Endodermal cell (in vitro differentiated cells): Measurements from ENCODE around the gene TECTA. TPM values are rescaled to one million over a fixed set of nuclear protein-coding genes. Genes with fewer than 3 reads are reported as not detected.
"Not testable (repeated sequence)": the region's sequence is repeated elsewhere in the genome, so short reads cannot be mapped to it uniquely, and the experiment has no call there.

Source experiments
- DNase-seq: peaks from one replicate; pipeline ENCODE4 v3.0.0-alpha.2; 2017
- H3K27ac ChIP-seq: 2 replicates; pipeline ENCODE4 v1.5.1; 2013; ENCODE audit warnings: mild to moderate bottlenecking, low read depth, low read length, moderate library complexity
- H3K27me3 ChIP-seq: 2 replicates; pipeline ENCODE4 v1.6.1; 2013; ENCODE audit warnings: mild to moderate bottlenecking, low read length, moderate library complexity; ENCODE audit not compliant: insufficient read depth, control insufficient read depth, poor library complexity, severe bottlenecking
- H3K36me3 ChIP-seq: 2 replicates; pipeline ENCODE4 v1.7.0; 2013; ENCODE audit warnings: mild to moderate bottlenecking, low read length, moderate library complexity; ENCODE audit not compliant: control insufficient read depth, insufficient read depth
- H3K4me1 ChIP-seq: one replicate; pipeline ENCODE4 v1.7.0; 2013; ENCODE audit warnings: low read length; ENCODE audit not compliant: control insufficient read depth, insufficient read depth
- H3K4me3 ChIP-seq: 2 replicates; pipeline ENCODE4 v1.5.1; 2013; ENCODE audit warnings: mild to moderate bottlenecking, low read length, moderate library complexity
- H3K9ac ChIP-seq: 2 replicates; pipeline ENCODE4 v1.6.1; 2013; ENCODE audit warnings: mild to moderate bottlenecking, low read length, moderate library complexity; ENCODE audit not compliant: poor library complexity, severe bottlenecking; ENCODE audit errors: extremely low read depth
- H3K9me3 ChIP-seq: 2 replicates; pipeline ENCODE4 v1.6.1; 2013; ENCODE audit warnings: mild to moderate bottlenecking, low read length, moderate library complexity; ENCODE audit not compliant: control insufficient read depth
- H3K27ac Mint-ChIP-seq: 2 replicates; pipeline ENCODE4 v1.8.0; 2020; ENCODE audit warnings: mixed read lengths
- H3K27me3 Mint-ChIP-seq: 2 replicates; pipeline ENCODE4 v1.8.0; 2021; ENCODE audit warnings: mild to moderate bottlenecking, mixed read lengths; ENCODE audit not compliant: insufficient read depth
- H3K36me3 Mint-ChIP-seq: 2 replicates; pipeline ENCODE4 v1.8.0; 2020; ENCODE audit warnings: low read depth, mixed read lengths
- H3K4me1 Mint-ChIP-seq: 2 replicates; pipeline ENCODE4 v1.8.0; 2020; ENCODE audit warnings: mixed read lengths
- H3K4me3 Mint-ChIP-seq: 2 replicates; pipeline ENCODE4 v1.8.0; 2020; ENCODE audit warnings: mild to moderate bottlenecking, moderate library complexity, mixed read lengths
- H3K9me3 Mint-ChIP-seq: 2 replicates; pipeline ENCODE4 v1.8.0; 2020; ENCODE audit warnings: mild to moderate bottlenecking, mixed read lengths
- WGBS, 2 experiments: methylation state at CpG; one replicate each; pipeline versions ENCODE4 v1.1.5 to v1.1.7; 2013; ENCODE audit warnings: missing lambda C conversion rate in 2 of 2, mixed read lengths in 1 of 2; ENCODE audit not compliant: insufficient coverage in 1 of 2, insufficient read length in 1 of 2; 5-methylcytosine and 5-hydroxymethylcytosine counted together
- total RNA-seq, 2 donors: library from RNA; stranded (reverse); fragmentation: NEBNext Ultra II Directional in 1 of 2; extraction: Animal tissue kit (Norgen Biotek cat#: 25700) in 1 of 2; gene quantifications; 2 replicates in 1 of 2; 3 replicates in 1 of 2; pipeline ENCODE4 v1.2.1, GENCODE V29; 2021
- TF ChIP-seq, protein P1 (sequence below): fragments of 200-600 bp; sonication (generic); conservative IDR thresholded peaks from 2 replicates; pipeline ENCODE4 v1.5.0; 2021; ENCODE audit warnings: antibody characterized with exemption, mild to moderate bottlenecking

TECTA gene
- total RNA-seq, 2 donors from 2014 or later: 1.4 to 2.2 TPM

DNA sequence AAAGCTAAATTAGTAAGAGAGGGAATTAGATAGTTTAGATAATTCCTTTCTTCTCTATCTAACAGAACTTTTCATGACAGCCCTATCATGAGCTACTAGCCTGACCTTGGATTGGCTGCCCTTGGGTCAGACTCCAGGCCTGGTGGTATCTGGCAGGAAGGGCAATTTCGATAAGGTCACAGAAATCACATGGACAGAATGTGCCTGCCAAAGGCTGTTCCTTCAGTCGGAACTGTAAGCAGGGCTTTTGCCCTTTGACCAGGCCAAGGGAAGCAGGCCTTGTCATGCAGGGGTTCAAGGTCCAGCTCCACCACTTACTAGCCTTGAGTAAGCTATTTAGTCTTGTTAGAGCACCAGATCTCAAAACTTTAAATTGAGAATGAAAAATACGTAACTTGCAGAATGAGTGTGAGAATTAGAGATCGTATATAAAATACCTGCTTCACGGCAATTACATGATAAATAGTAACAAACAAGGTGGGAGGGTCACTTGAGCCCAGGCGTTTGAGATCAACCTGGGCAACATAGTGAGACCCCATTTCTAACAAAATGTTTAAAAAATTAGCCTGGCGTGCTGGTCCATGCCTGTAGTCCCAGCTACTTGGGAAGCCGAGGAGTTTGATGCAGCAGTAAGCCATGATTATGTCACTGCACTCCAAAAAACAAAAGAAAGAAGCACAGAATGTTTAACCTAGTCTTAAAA lies 130.7 kb downstream of the TECTA start:
- TF ChIP-seq, protein P1, sequence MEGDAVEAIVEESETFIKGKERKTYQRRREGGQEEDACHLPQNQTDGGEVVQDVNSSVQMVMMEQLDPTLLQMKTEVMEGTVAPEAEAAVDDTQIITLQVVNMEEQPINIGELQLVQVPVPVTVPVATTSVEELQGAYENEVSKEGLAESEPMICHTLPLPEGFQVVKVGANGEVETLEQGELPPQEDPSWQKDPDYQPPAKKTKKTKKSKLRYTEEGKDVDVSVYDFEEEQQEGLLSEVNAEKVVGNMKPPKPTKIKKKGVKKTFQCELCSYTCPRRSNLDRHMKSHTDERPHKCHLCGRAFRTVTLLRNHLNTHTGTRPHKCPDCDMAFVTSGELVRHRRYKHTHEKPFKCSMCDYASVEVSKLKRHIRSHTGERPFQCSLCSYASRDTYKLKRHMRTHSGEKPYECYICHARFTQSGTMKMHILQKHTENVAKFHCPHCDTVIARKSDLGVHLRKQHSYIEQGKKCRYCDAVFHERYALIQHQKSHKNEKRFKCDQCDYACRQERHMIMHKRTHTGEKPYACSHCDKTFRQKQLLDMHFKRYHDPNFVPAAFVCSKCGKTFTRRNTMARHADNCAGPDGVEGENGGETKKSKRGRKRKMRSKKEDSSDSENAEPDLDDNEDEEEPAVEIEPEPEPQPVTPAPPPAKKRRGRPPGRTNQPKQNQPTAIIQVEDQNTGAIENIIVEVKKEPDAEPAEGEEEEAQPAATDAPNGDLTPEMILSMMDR: no peak
- no peak overlapping the region for H3K4me3 Mint-ChIP-seq
- Histone ChIP-seq H3K27ac (no peak overlapping the region), H3K4me3 (no peak overlapping the region), H3K4me1 (peaks cover 9% of the 10 kb centered on the region), H3K36me3 (no peaks in the 10 kb centered on the region), H3K9me3 (peaks cover 15% of the 10 kb centered on the region), H3K27me3 (no peaks in the 10 kb centered on the region), H3K9ac (no peak overlapping the region)
- H3K27ac Mint-ChIP-seq: no peak overlapping the region
- H3K27me3 Mint-ChIP-seq: no peaks in the 10 kb centered on the region
- H3K9me3 Mint-ChIP-seq: peaks cover 15% of the 10 kb centered on the region
- DNase-seq: peak; percentile 29
- H3K4me1 Mint-ChIP-seq: peaks cover 14% of the 10 kb centered on the region
- WGBS, 2 experiments: 89 to 93% methylated on average over 6 to 8 of the region's 8 CpGs
- H3K36me3 Mint-ChIP-seq: no peaks in the 10 kb centered on the region

DNA sequence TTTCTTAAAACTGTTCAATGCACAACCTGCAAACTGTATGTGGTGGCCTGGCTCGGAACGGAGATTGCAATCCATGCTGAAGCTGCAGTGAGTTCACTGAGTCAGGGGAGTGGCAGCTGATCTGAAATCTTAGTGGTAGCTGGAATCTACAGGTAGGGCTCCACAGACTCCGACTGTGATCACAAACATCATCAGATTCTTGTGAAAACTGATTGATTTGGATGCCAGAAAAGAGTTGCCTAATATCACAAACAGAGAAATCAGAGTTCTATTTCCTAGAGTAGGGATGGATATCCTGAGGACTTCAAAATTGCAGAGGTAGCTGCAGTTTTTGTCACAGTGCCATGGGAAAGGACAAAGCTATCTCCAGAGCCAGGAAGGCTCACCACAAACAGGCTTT lies 134.0 kb downstream of the TECTA start:
- Mint-ChIP-seq H3K9me3 (no peaks in the 10 kb centered on the region), H3K4me1 (peaks cover 43% of the 10 kb centered on the region), H3K27ac (no peak overlapping the region), H3K4me3 (no peak overlapping the region), H3K36me3 (no peaks in the 10 kb centered on the region), H3K27me3 (no peaks in the 10 kb centered on the region)
- no peak overlapping the region for H3K4me3 ChIP-seq
- H3K4me1 ChIP-seq: peaks cover 16% of the 10 kb centered on the region
- H3K9ac ChIP-seq: no peak overlapping the region
- H3K27me3 ChIP-seq: no peaks in the 10 kb centered on the region
- H3K9me3 ChIP-seq: no peaks in the 10 kb centered on the region
- DNase-seq: peak; percentile 41
- peak overlapping the region; percentile 99 for H3K27ac ChIP-seq
- TF ChIP-seq, protein P1: no peak
- H3K36me3 ChIP-seq: no peaks in the 10 kb centered on the region
- WGBS, 2 experiments: 85 to 87% methylated on average over 2 to 3 of the region's 3 CpGs

DNA sequence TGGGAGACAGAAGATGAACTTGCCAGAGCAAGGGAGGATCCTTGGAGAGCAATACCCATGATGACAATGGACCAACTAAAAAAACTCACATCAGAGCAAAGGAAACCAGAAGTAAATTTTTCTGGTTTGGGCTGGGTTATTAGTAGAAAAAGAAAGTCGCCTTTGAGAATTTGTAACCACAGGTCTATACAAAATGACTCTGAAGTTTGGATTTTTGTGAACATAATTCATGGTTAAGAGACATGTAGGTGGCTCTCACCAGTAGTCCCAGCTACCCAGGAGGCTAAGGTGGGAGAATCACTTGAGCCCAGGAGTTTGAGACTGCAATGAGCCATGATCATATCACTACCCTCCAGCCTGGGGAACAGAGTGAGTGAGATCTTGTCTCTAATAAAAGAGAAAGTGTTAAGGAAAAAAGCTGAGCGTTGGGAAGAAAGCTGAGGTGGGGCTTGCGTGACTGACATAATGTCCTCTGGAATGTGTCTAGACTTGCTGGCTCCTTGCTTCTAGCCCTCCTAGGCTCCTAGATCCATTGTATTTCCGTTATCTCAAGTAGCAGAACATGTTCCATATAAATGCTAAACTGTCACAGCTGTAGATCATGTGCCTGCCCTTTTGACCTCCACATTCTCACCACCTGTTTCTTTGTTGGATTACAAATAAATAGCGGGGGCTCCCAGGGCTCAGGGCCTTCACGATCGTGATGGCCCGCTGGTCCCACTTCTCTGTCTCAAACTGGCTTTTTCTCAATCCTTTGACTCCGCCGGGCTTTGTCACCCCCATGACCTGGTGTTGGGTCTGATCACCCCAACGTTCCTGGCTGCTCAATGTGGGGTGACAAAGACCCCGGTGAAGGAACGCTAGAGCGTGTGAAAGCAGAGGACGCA lies 135.3 kb downstream of the TECTA start:
- DNase-seq: peak; percentile 62
- Histone ChIP-seq H3K4me3 (no peak overlapping the region), H3K36me3 (no peaks in the 10 kb centered on the region), H3K9me3 (no peaks in the 10 kb centered on the region), H3K27me3 (no peaks in the 10 kb centered on the region), H3K27ac (peak overlapping the region; percentile 99), H3K9ac (no peak overlapping the region), H3K4me1 (peaks cover 16% of the 10 kb centered on the region)
- WGBS, 2 experiments: 41 to 56% methylated on average over 13 to 15 of the region's 15 CpGs
- no peaks in the 10 kb centered on the region for H3K27me3 Mint-ChIP-seq
- no peak overlapping the region for H3K4me3 Mint-ChIP-seq
- TF ChIP-seq, protein P1: no peak
- peaks cover 52% of the 10 kb centered on the region for H3K4me1 Mint-ChIP-seq
- H3K27ac Mint-ChIP-seq: peak overlapping the region; percentile 17
- no peaks in the 10 kb centered on the region for H3K36me3 Mint-ChIP-seq
- H3K9me3 Mint-ChIP-seq: peaks cover 5% of the 10 kb centered on the region

DNA sequence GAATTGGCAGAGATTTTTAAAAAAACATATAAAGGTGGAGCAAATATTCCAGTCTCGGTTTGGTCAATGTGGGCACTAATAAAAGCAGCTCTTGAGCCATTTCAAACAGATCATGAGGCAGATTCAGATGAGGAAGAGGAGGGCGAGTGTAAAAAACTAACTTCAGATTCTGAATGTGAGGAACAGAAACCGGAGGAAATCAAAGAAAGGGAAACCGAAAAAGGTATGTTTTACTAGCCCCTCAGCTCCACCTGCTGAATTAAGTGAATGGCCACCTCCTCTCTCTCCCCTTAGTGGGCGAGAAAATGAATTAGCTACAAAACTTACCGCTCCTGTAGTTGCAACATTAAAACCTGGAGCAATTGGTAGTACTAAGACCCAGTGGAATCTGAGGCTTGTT lies 136.2 kb downstream of the TECTA start:
- 83 to 92% methylated on average over 4 to 6 of the region's 6 CpGs for WGBS, 2 experiments
- H3K9me3 ChIP-seq, H3K27me3 ChIP-seq, H3K9ac ChIP-seq, H3K36me3 ChIP-seq, H3K27me3 Mint-ChIP-seq, H3K4me3 ChIP-seq, H3K9me3 Mint-ChIP-seq, H3K36me3 Mint-ChIP-seq, DNase-seq, H3K4me3 Mint-ChIP-seq: not testable (repeated sequence)
- Histone ChIP-seq H3K4me1 (peaks cover 16% of the 10 kb centered on the region), H3K27ac (peak overlapping the region; percentile 99)
- Mint-ChIP-seq H3K4me1 (peaks cover 52% of the 10 kb centered on the region), H3K27ac (peak overlapping the region; percentile 13)
